Mucosa of descending colon (tissue), 3 donors: Measurements from ENCODE around the gene CYP1A1. TPM values are rescaled to one million over a fixed set of nuclear protein-coding genes. Genes with fewer than 3 reads are reported as not detected.

Experiments
- ATAC-seq: fragments of 200-7000 bp; cut with Tn5 transposase; one replicate; pipeline ENCODE4 v1.9.1; 2020; ENCODE audit warnings: mild to moderate bottlenecking, moderate library complexity
- DNase-seq, 3 donors: peaks; one replicate each; pipeline ENCODE4 v3.0.0-alpha.2; 2020
- H3K36me3 ChIP-seq: fragments of 200-600 bp; one replicate; pipeline ENCODE4 v1.8.0; 2021; ENCODE audit warnings: low read depth, mild to moderate bottlenecking
- H3K4me1 ChIP-seq: fragments of 200-600 bp; one replicate; pipeline ENCODE4 v1.8.0; 2021; ENCODE audit warnings: low read depth, mild to moderate bottlenecking
- H3K4me3 ChIP-seq: fragments of 200-600 bp; one replicate; pipeline ENCODE4 v1.8.0; 2021; ENCODE audit warnings: mild to moderate bottlenecking
- H3K9me3 ChIP-seq: fragments of 200-600 bp; one replicate; pipeline ENCODE4 v1.8.0; 2021; ENCODE audit warnings: mild to moderate bottlenecking
- CTCF ChIP-seq: fragments of 200-600 bp; IDR thresholded peaks from one replicate; pipeline ENCODE4 v1.8.0; 2022; ENCODE audit warnings: antibody characterized with exemption, mild to moderate bottlenecking
- intact Hi-C, 2 donors: fragments of 100-400 bp; cut with DNase I in 1 of 2; cut with micrococcal nuclease in 1 of 2; formaldehyde crosslinking; loops; one replicate each; pipeline versions ENCODE4 v1.11.0 to v1.11.1; 2022; cut with DNase I, micrococcal nuclease
- total RNA-seq, 3 donors: library from RNA; stranded (reverse); fragmentation: NEBNext Ultra II Directional in 2 of 3; extraction: Animal tissue kit (Norgen Biotek cat#: 25700) in 2 of 3; gene quantifications; one replicate each; pipeline versions ENCODE4 v1.2.1 to v1.2.4, GENCODE V29; 2021 to 2023
- donor health status: DM: no; HTN: no; CAD: no; lungs with moderate emphysema.
- donor health status: DM: no; HTN: no; CAD: no.
- donor health status: DM: no; HTN: yes; CAD: no.

The CYP1A1 gene
- total RNA-seq, 3 donors from 2014 or later, result 0.13 to 0.27 TPM; not detected in 1

- DNase-seq (no peak), ATAC-seq (no peak)
- Histone ChIP-seq H3K4me1 (no peaks in the 10 kb centered on the region), H3K4me3 (no peak overlapping the region), H3K9me3 (peaks cover 2% of the 10 kb centered on the region), H3K36me3 (no peaks in the 10 kb centered on the region)
- intact Hi-C loops, result no loop called here
- TF ChIP-seq CTCF, result no peak
Measured at GRCh38 chr15:74682954-74683353, 42.4 kb downstream of the CYP1A1 start.

GRCh38 chr15:74680456-74680855, 44.9 kb downstream of the CYP1A1 start:
- Histone ChIP-seq H3K4me1 (no peaks in the 10 kb centered on the region), H3K4me3 (no peak overlapping the region), H3K9me3 (peaks cover 2% of the 10 kb centered on the region), H3K36me3 (no peaks in the 10 kb centered on the region)
- intact Hi-C loops, result no loop called here
- TF ChIP-seq CTCF, result no peak
- DNase-seq, result no peak
- ATAC-seq, result no peak

GRCh38 chr15:74676801-74677200, 48.5 kb downstream of the CYP1A1 start:
- no peak for ATAC-seq
- Histone ChIP-seq H3K4me1 (no peaks in the 10 kb centered on the region), H3K36me3 (no peaks in the 10 kb centered on the region), H3K4me3 (no peak overlapping the region), H3K9me3 (no peaks in the 10 kb centered on the region)
- no peak for TF ChIP-seq CTCF
- intact Hi-C loops, result no loop called here
- no peak for DNase-seq

GRCh38 chr15:74674161-74674560, 51.2 kb downstream of the CYP1A1 start:
- Histone ChIP-seq H3K4me3 (no peak overlapping the region), H3K4me1 (no peaks in the 10 kb centered on the region), H3K9me3 (no peaks in the 10 kb centered on the region), H3K36me3 (no peaks in the 10 kb centered on the region)
- intact Hi-C loops, result no loop called here
- DNase-seq (no peak), ATAC-seq (no peak)
- TF ChIP-seq CTCF, result no peak

GRCh38 chr15:74669627-74670026, 55.7 kb downstream of the CYP1A1 start:
- H3K4me3 ChIP-seq, result no peak overlapping the region
- TF ChIP-seq CTCF, result no peak
- DNase-seq (no peak), ATAC-seq (no peak)
- H3K9me3 ChIP-seq, result no peaks in the 10 kb centered on the region
- H3K36me3 ChIP-seq, result no peaks in the 10 kb centered on the region
- intact Hi-C loops, result no loop called here
- peaks cover 7% of the 10 kb centered on the region for H3K4me1 ChIP-seq

Other genes with a start within 250 kb of the CYP1A1 start
- 10 to 100 TPM; 10.3 to 14.5 (median 11.5) TPM for gene ARID3B, start 184.3 kb downstream of the CYP1A1 start, total RNA-seq
- 100 to 1,000 TPM in 2 of 3 donors, 10 to 100 TPM in 1; 92.7 to 120 (median 110) TPM for gene CLK3, start 109.7 kb downstream of the CYP1A1 start, total RNA-seq
- gene EDC3, start 29.5 kb downstream of the CYP1A1 start, total RNA-seq, result 10 to 100 TPM; 30.9 to 31.9 (median 31.6) TPM
- not detected for gene CYP1A2, start 23.3 kb upstream of the CYP1A1 start, total RNA-seq
- gene CSK, start 56.6 kb upstream of the CYP1A1 start, total RNA-seq, result 100 to 1,000 TPM in 1 of 3 donors, 10 to 100 TPM in 2; 66.2 to 103 (median 90.5) TPM
- under 1 TPM; 0.32 to 0.60 (median 0.55) TPM for gene LMAN1L, start 87.3 kb upstream of the CYP1A1 start, total RNA-seq
- gene CPLX3, start 101.1 kb upstream of the CYP1A1 start, total RNA-seq, result under 1 TPM in 2 of 3 donors, not detected in 1; 0.16 to 0.19 TPM
- gene ULK3, start 117.6 kb upstream of the CYP1A1 start, total RNA-seq, result 10 to 100 TPM; 66.5 to 89.3 (median 73.1) TPM
- 100 to 1,000 TPM; 125 to 236 (median 218) TPM for gene SCAMP2, start 147.8 kb upstream of the CYP1A1 start, total RNA-seq
- 10 to 100 TPM; 50.2 to 96.5 (median 68.3) TPM for gene MPI, start 164.5 kb upstream of the CYP1A1 start, total RNA-seq
- 10 to 100 TPM; 50.7 to 88.2 (median 83.1) TPM for gene FAM219B, start 181.3 kb upstream of the CYP1A1 start, total RNA-seq
- 100 to 1,000 TPM; 312 to 673 (median 597) TPM for gene COX5A, start 212.5 kb upstream of the CYP1A1 start, total RNA-seq
- gene RPP25, start 231.2 kb upstream of the CYP1A1 start, total RNA-seq, result 10 to 100 TPM in 2 of 3 donors, 1 to 10 TPM in 1; 8.9 to 13.6 (median 12.3) TPM